Common myeloid progenitor, CD34-positive (primary cell): ENCODE results near the gene EIF4E3.
A peak's percentile ranks its signal among the peaks of the same experiment; 100 is the strongest.

Experiments used
- CTCF ChIA-PET: fragments of 350-600 bp; sonication (Branson Sonifier 250); formaldehyde crosslinking; loops from one replicate; lab custom pipeline; 2021; ENCODE audit warnings: antibody characterized with exemption; lab: Charles Lee
- POLR2A ChIA-PET: fragments of 350-600 bp; sonication (Branson Sonifier 250); formaldehyde crosslinking; loops from one replicate; lab custom pipeline; 2021; ENCODE audit warnings: antibody characterized with exemption; lab: Charles Lee
- DNase-seq, 3 donors: peaks; one replicate each; pipeline versions ENCODE4 v3.0.0 to v3.0.0-alpha.2; 2013
- H3K27ac ChIP-seq, 2 experiments: 1 replicate in 1 of 2; 2 replicates in 1 of 2; pipeline ENCODE4 v1.7.0; 2013; ENCODE audit warnings: inconsistent platforms in 2 of 2, low read length in 2 of 2, mild to moderate bottlenecking in 2 of 2, low read depth in 1 of 2, moderate library complexity in 1 of 2; ENCODE audit not compliant: severe bottlenecking in 2 of 2, insufficient read depth in 1 of 2, poor library complexity in 1 of 2
- H3K27me3 ChIP-seq, 5 experiments: replicated peaks in 2 of 5; 1 replicate in 3 of 5; 2 replicates in 2 of 5; pipeline versions ENCODE4 v1.6.1 to v1.7.0; 2013; ENCODE audit warnings: low read length in 4 of 5, mild to moderate bottlenecking in 2 of 5, moderate library complexity in 2 of 5, inconsistent platforms in 1 of 5; ENCODE audit not compliant: insufficient read depth in 5 of 5, control insufficient read depth in 4 of 5
- H3K36me3 ChIP-seq, 4 experiments: 1 replicate in 2 of 4; 2 replicates in 2 of 4; pipeline versions ENCODE4 v1.6.1 to v1.7.0; 2013; ENCODE audit warnings: low read length in 3 of 4, control low read depth in 1 of 4, mild to moderate bottlenecking in 1 of 4; ENCODE audit not compliant: control insufficient read depth in 4 of 4, insufficient read depth in 4 of 4
- H3K4me1 ChIP-seq, 4 experiments: 1 replicate in 3 of 4; 2 replicates in 1 of 4; pipeline versions ENCODE4 v1.6.1 to v1.7.1; 2013; ENCODE audit warnings: low read length in 3 of 4, mild to moderate bottlenecking in 3 of 4, control low read depth in 1 of 4, inconsistent platforms in 1 of 4, moderate library complexity in 1 of 4; ENCODE audit not compliant: control insufficient read depth in 4 of 4, insufficient read depth in 4 of 4; ENCODE audit errors: control extremely low read depth in 1 of 4
- H3K4me3 ChIP-seq, 7 experiments: 1 replicate in 4 of 7; 2 replicates in 3 of 7; pipeline versions ENCODE4 v1.5.1 to v1.7.0; 2013; ENCODE audit warnings: mild to moderate bottlenecking in 7 of 7, low read length in 6 of 7, moderate library complexity in 6 of 7, inconsistent platforms in 2 of 7, low read depth in 2 of 7, control low read depth in 1 of 7; ENCODE audit not compliant: insufficient read depth in 4 of 7, control insufficient read depth in 1 of 7; ENCODE audit errors: extremely low read depth in 1 of 7
- H3K9me3 ChIP-seq, 5 experiments: 1 replicate in 4 of 5; 2 replicates in 1 of 5; pipeline versions ENCODE4 v1.6.1 to v1.7.1; 2013; ENCODE audit warnings: low read length in 4 of 5, mild to moderate bottlenecking in 2 of 5, inconsistent platforms in 1 of 5, low read depth in 1 of 5, moderate library complexity in 1 of 5; ENCODE audit not compliant: control insufficient read depth in 4 of 5, insufficient read depth in 2 of 5; ENCODE audit errors: control extremely low read depth in 1 of 5
- WGBS: methylation state at CpG from one replicate; pipeline ENCODE4 v1.1.5; 2013; ENCODE audit not compliant: insufficient coverage; 5-methylcytosine and 5-hydroxymethylcytosine counted together

EIF4E3 gene

GRCh38 chr3:71685686-71686085, 39.5 kb downstream of the EIF4E3 start:
- ChIA-PET POLR2A (no interaction called here), CTCF (no interaction called here)
- no peak overlapping the region for H3K27ac ChIP-seq
- DNase-seq = no peak
- peaks cover 3 to 15% (median 10%) of the 10 kb centered on the region in 4 experiments for H3K4me1 ChIP-seq
- H3K36me3 ChIP-seq = peaks cover 0 to 28% (median 11%) of the 10 kb centered on the region in 4 experiments
- no peaks in the 10 kb centered on the region for H3K27me3 ChIP-seq
- no peaks in the 10 kb centered on the region for H3K9me3 ChIP-seq
- 94% methylated on average over 5 of the region's 7 CpGs for WGBS
- H3K4me3 ChIP-seq = no peak overlapping the region

- no peak for DNase-seq
- Histone ChIP-seq H3K36me3 (peaks cover 0 to 28% (median 11%) of the 10 kb centered on the region in 4 experiments), H3K27ac (no peak overlapping the region), H3K9me3 (no peaks in the 10 kb centered on the region), H3K4me1 (peaks cover 3 to 17% (median 11%) of the 10 kb centered on the region in 4 experiments), H3K4me3 (no peak overlapping the region), H3K27me3 (no peaks in the 10 kb centered on the region)
- CTCF ChIA-PET = interaction anchor here (1.2 kb wide), 1 partner anchor 8 kb away, joined by 3 read pairs; no protein-coding TSS in a partner anchor
- POLR2A ChIA-PET = no interaction called here
- WGBS = 66% methylated on average over 2 of the region's 6 CpGs
Measured at GRCh38 chr3:71684757-71685386, 40.3 kb downstream of the EIF4E3 start.

- Histone ChIP-seq H3K4me3 (no peak overlapping the region), H3K27me3 (no peaks in the 10 kb centered on the region), H3K27ac (no peak overlapping the region), H3K36me3 (peaks cover 0 to 28% (median 11%) of the 10 kb centered on the region in 4 experiments), H3K4me1 (peaks cover 3 to 17% (median 11%) of the 10 kb centered on the region in 4 experiments), H3K9me3 (no peaks in the 10 kb centered on the region)
- POLR2A ChIA-PET = no interaction called here
- 97% methylated on average over 4 of the region's 7 CpGs for WGBS
- CTCF ChIA-PET = interaction anchor here (1.1 to 1.7 kb wide), 4 partner anchors 8 to 18 kb away, joined by 3 to 9 read pairs (median 6); no protein-coding TSS in a partner anchor
- no peak for DNase-seq
Measured at GRCh38 chr3:71684046-71684756, 41.0 kb downstream of the EIF4E3 start.

- Histone ChIP-seq H3K4me3 (peak overlapping the region in 2 of 7 experiments; percentile 21 to 25), H3K27me3 (no peaks in the 10 kb centered on the region), H3K9me3 (no peaks in the 10 kb centered on the region), H3K4me1 (peaks cover 3 to 17% (median 11%) of the 10 kb centered on the region in 4 experiments), H3K27ac (no peak overlapping the region), H3K36me3 (peaks cover 0 to 13% (median 4%) of the 10 kb centered on the region in 4 experiments)
- CTCF ChIA-PET = interaction anchor here (0.9 to 3.4 kb wide), 11 partner anchors 11 to 1130 kb away, joined by 3 to 21 read pairs (median 3); no protein-coding TSS in a partner anchor
- POLR2A ChIA-PET = no interaction called here
- DNase-seq = peak; percentile 67 to 85 (median 80)
- WGBS = 84% methylated on average over 4 of the region's 7 CpGs
Measured at GRCh38 chr3:71681224-71681668, 44.0 kb downstream of the EIF4E3 start.

- Histone ChIP-seq H3K9me3 (no peaks in the 10 kb centered on the region), H3K4me3 (no peak overlapping the region), H3K27ac (no peak overlapping the region), H3K36me3 (peaks cover 0 to 9% (median 4%) of the 10 kb centered on the region in 4 experiments), H3K4me1 (peaks cover 3 to 17% (median 11%) of the 10 kb centered on the region in 4 experiments), H3K27me3 (no peaks in the 10 kb centered on the region)
- CTCF ChIA-PET = interaction anchor here (0.9 to 3.4 kb wide), 9 partner anchors 10 to 1130 kb away, joined by 3 to 21 read pairs (median 3); no protein-coding TSS in a partner anchor
- DNase-seq = no peak
- POLR2A ChIA-PET = no interaction called here
- WGBS = 83% methylated on average over 1 of the region's 1 CpG
Measured at GRCh38 chr3:71680603-71681002, 44.6 kb downstream of the EIF4E3 start.

GRCh38 chr3:71676931-71677330, 48.3 kb downstream of the EIF4E3 start:
- CTCF ChIA-PET = no interaction called here
- WGBS = 80% methylated on average over 1 of the region's 2 CpGs
- DNase-seq = no peak

More at GRCh38 chr3:71676931-71677330, 48.3 kb downstream of the EIF4E3 start:
- Histone ChIP-seq H3K9me3 (no peaks in the 10 kb centered on the region), H3K4me1 (peaks cover 3 to 14% (median 10%) of the 10 kb centered on the region in 4 experiments), H3K27ac (no peak overlapping the region), H3K4me3 (no peak overlapping the region), H3K36me3 (no peaks in the 10 kb centered on the region), H3K27me3 (no peaks in the 10 kb centered on the region)
- POLR2A ChIA-PET = no interaction called here
